CD14-positive monocyte (primary cell): ENCODE results near the gene RRBP1. TPM values are rescaled to one million over a fixed set of nuclear protein-coding genes. Genes with fewer than 3 reads are reported as not detected.
A peak's percentile ranks its signal among the peaks of the same experiment; 100 is the strongest.

ENCODE experiments used
- DNase-seq, 3 donors: peaks; one replicate each; pipeline ENCODE4 v3.0.0-alpha.2; 2011 to 2022
- H2AFZ ChIP-seq: 2 replicates; pipeline ENCODE4 v1.6.0; 2012; ENCODE audit warnings: mild to moderate bottlenecking, low read depth, low read length, inconsistent platforms; ENCODE audit not compliant: insufficient read depth, poor library complexity, severe bottlenecking
- H3K27ac ChIP-seq, 2 donors: 1 replicate in 1 of 2; 2 replicates in 1 of 2; pipeline ENCODE4 v1.5.1; 2012 to 2013; ENCODE audit warnings: low read length in 2 of 2, control low read depth in 1 of 2, inconsistent platforms in 1 of 2, low read depth in 1 of 2, mild to moderate bottlenecking in 1 of 2
- H3K27me3 ChIP-seq, 2 donors: one replicate each; pipeline versions ENCODE4 v1.6.0 to v1.6.1; 2011 to 2013; ENCODE audit warnings: low read length in 2 of 2; ENCODE audit not compliant: control insufficient read depth in 2 of 2, insufficient read depth in 2 of 2
- H3K36me3 ChIP-seq, 2 donors: replicated peaks in 1 of 2; 1 replicate in 1 of 2; 2 replicates in 1 of 2; pipeline versions ENCODE4 v1.5.1 to v1.6.1; 2012 to 2013; ENCODE audit warnings: low read length in 2 of 2, control low read depth in 1 of 2, inconsistent platforms in 1 of 2, mild to moderate bottlenecking in 1 of 2; ENCODE audit not compliant: insufficient read depth in 2 of 2, control insufficient read depth in 1 of 2
- H3K4me1 ChIP-seq, 2 donors: 1 replicate in 1 of 2; 2 replicates in 1 of 2; pipeline versions ENCODE4 v1.5.1 to v1.6.1; 2012 to 2013; ENCODE audit warnings: low read length in 2 of 2, control low read depth in 1 of 2, inconsistent platforms in 1 of 2, mild to moderate bottlenecking in 1 of 2, moderate library complexity in 1 of 2; ENCODE audit not compliant: insufficient read depth in 2 of 2, control insufficient read depth in 1 of 2
- H3K4me2 ChIP-seq: replicated peaks from 2 replicates; pipeline ENCODE3; 2012; ENCODE audit warnings: low read length, moderate library complexity, mild to moderate bottlenecking; ENCODE audit not compliant: poor library complexity, severe bottlenecking; ENCODE audit errors: extremely low read depth
- H3K4me3 ChIP-seq, 3 experiments: fragments of 200-600 bp in 1 of 3; sonication (generic) in 1 of 3; replicated peaks in 1 of 3; 1 replicate in 2 of 3; 2 replicates in 1 of 3; pipeline ENCODE4 v1.5.1; 2011 to 2013; ENCODE audit warnings: low read length in 3 of 3, mild to moderate bottlenecking in 3 of 3, control low read depth in 2 of 3, low read depth in 2 of 3, inconsistent platforms in 1 of 3, moderate library complexity in 1 of 3
- H3K79me2 ChIP-seq: 2 replicates; pipeline ENCODE4 v1.6.0; 2012; ENCODE audit warnings: mild to moderate bottlenecking, control low read depth, inconsistent platforms, low read length, moderate library complexity; ENCODE audit not compliant: insufficient read depth
- H3K9ac ChIP-seq: 2 replicates; pipeline ENCODE4 v1.6.0; 2017; ENCODE audit warnings: low read length, mild to moderate bottlenecking; ENCODE audit not compliant: insufficient read depth, poor library complexity, severe bottlenecking
- H3K9me3 ChIP-seq, 2 donors: replicated peaks in 1 of 2; 1 replicate in 1 of 2; 2 replicates in 1 of 2; pipeline versions ENCODE4 v1.5.1 to v1.6.1; 2012 to 2013; ENCODE audit warnings: low read length in 2 of 2, control low read depth in 1 of 2; ENCODE audit not compliant: control insufficient read depth in 1 of 2, insufficient read depth in 1 of 2
- H4K20me1 ChIP-seq: 2 replicates; pipeline ENCODE4 v1.6.0; 2012; ENCODE audit warnings: mild to moderate bottlenecking, low read length, control low read depth, moderate library complexity; ENCODE audit not compliant: insufficient read depth
- H3K27ac Mint-ChIP-seq, 7 donors: one replicate each; pipeline ENCODE4 v1.8.0; 2020; ENCODE audit warnings: mild to moderate bottlenecking in 7 of 7, mixed read lengths in 7 of 7, moderate library complexity in 6 of 7, inconsistent platforms in 2 of 7
- H3K27me3 Mint-ChIP-seq, 3 donors: one replicate each; pipeline ENCODE4 v1.8.0; 2021 to 2022; ENCODE audit warnings: low read depth in 3 of 3, mild to moderate bottlenecking in 3 of 3, mixed read lengths in 3 of 3, moderate library complexity in 3 of 3, inconsistent platforms in 1 of 3
- H3K36me3 Mint-ChIP-seq, 2 donors: one replicate each; pipeline ENCODE4 v1.8.0; 2020; ENCODE audit warnings: mixed read lengths in 2 of 2, inconsistent platforms in 1 of 2, mild to moderate bottlenecking in 1 of 2
- H3K4me1 Mint-ChIP-seq: one replicate; pipeline ENCODE4 v1.8.0; 2020; ENCODE audit warnings: mild to moderate bottlenecking, mixed read lengths
- H3K4me3 Mint-ChIP-seq, 2 donors: one replicate each; pipeline ENCODE4 v1.8.0; 2020; ENCODE audit warnings: mild to moderate bottlenecking in 2 of 2, mixed read lengths in 2 of 2, moderate library complexity in 1 of 2
- H3K9me3 Mint-ChIP-seq, 7 donors: one replicate each; pipeline ENCODE4 v1.8.0; 2020 to 2022; ENCODE audit warnings: mixed read lengths in 7 of 7, mild to moderate bottlenecking in 6 of 7, moderate library complexity in 6 of 7, inconsistent platforms in 2 of 7
- WGBS: methylation state at CpG from one replicate; pipeline ENCODE4 v1.1.5; 2013; ENCODE audit warnings: missing lambda C conversion rate; ENCODE audit not compliant: insufficient coverage; 5-methylcytosine and 5-hydroxymethylcytosine counted together
- intact Hi-C, 2 donors: fragments of 100-400 bp; cut with micrococcal nuclease; formaldehyde crosslinking; loops; one replicate each; pipeline versions ENCODE4 v1.15.0 to v1.15.1; 2023
- polyA plus RNA-seq, 3 donors: library from polyadenylated mRNA; depleted of rRNA in 1 of 3; unstranded in 2 of 3; stranded (reverse) in 1 of 3; fragments of 300-500 nt in 2 of 3; fragments of >200 nt in 1 of 3; fragmentation: Illumina TruSeq in 2 of 3; gene quantifications; 1 replicate in 2 of 3; 2 replicates in 1 of 3; pipeline ENCODE4 v1.2.3, GENCODE V29; 2012 to 2021
- TF ChIP-seq, protein P1 (sequence below): fragments of 200-600 bp; IDR thresholded peaks from one replicate; pipeline ENCODE4 v1.8.0; 2022; ENCODE audit warnings: antibody characterized with exemption, mild to moderate bottlenecking

The RRBP1 gene
- polyA plus RNA-seq, 3 donors: 4.7 to 22.2 (median 7.5) TPM

DNA sequence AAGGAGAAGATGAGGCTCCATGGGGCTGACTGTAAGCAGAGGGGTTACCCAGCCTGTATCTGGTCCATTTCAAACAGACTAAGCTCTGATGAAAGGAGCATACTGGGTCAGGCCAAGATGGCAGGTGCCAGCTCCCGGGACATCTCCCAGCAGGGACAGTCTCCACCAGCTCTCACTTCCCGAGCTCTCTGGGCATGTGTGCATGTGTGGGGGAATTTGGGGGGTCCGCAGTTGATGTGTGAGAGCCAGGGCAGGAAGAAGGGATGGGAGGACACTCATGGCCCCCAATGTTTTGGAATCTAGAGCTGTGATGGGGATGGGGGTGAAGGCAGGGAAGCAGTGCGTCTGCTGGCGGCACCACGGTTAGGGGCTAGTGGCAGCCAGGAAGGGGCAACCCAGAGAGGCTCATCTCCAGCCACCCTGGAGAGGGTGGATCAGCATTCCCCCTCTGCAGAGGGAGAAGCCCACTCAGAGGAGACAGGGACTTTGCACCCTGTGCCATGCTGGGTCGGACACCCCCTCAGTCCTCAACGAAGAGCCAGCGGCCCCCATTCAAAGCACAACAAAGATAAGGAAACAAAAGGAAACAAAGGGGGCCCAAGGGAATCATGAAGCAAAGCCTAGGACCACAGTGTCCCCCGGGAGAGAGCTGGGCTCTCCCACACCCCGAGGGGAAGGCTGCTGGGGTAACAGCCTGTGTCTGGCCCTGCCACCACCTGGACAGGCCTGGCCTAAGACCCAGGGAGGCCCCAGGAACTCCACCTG, 59.8 kb downstream of the RRBP1 start:
- Histone ChIP-seq H3K79me2 (no peaks in the 10 kb centered on the region), H3K27ac (no peak overlapping the region), H3K9me3 (no peaks in the 10 kb centered on the region), H3K4me1 (no peaks in the 10 kb centered on the region), H3K4me3 (no peak overlapping the region), H3K9ac (no peak overlapping the region), H3K36me3 (peaks cover 96 to 100% of the 10 kb centered on the region in 2 donors), H3K4me2 (no peak overlapping the region), H3K27me3 (no peaks in the 10 kb centered on the region), H2AFZ (no peak overlapping the region), H4K20me1 (no peaks in the 10 kb centered on the region)
- Mint-ChIP-seq H3K36me3 (peaks cover 82 to 98% of the 10 kb centered on the region in 2 donors), H3K4me3 (no peak overlapping the region), H3K4me1 (peaks cover 3% of the 10 kb centered on the region), H3K9me3 (no peaks in the 10 kb centered on the region), H3K27ac (peak overlapping the region in 6 of 7 donors; percentile 6 to 65 (median 57)), H3K27me3 (no peaks in the 10 kb centered on the region)
- TF ChIP-seq, protein P1, sequence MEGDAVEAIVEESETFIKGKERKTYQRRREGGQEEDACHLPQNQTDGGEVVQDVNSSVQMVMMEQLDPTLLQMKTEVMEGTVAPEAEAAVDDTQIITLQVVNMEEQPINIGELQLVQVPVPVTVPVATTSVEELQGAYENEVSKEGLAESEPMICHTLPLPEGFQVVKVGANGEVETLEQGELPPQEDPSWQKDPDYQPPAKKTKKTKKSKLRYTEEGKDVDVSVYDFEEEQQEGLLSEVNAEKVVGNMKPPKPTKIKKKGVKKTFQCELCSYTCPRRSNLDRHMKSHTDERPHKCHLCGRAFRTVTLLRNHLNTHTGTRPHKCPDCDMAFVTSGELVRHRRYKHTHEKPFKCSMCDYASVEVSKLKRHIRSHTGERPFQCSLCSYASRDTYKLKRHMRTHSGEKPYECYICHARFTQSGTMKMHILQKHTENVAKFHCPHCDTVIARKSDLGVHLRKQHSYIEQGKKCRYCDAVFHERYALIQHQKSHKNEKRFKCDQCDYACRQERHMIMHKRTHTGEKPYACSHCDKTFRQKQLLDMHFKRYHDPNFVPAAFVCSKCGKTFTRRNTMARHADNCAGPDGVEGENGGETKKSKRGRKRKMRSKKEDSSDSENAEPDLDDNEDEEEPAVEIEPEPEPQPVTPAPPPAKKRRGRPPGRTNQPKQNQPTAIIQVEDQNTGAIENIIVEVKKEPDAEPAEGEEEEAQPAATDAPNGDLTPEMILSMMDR: no peak
- 97% methylated on average over 11 of the region's 11 CpGs for WGBS
- intact Hi-C loops: no loop called here
- no peak for DNase-seq

GRCh38 chr20:17621229-17621968, 60.6 kb downstream of the RRBP1 start:
- H3K27ac ChIP-seq: no peak overlapping the region
- no peaks in the 10 kb centered on the region for H3K27me3 ChIP-seq
- no peaks in the 10 kb centered on the region for H3K4me1 ChIP-seq
- WGBS: 93% methylated on average over 14 of the region's 24 CpGs
- intact Hi-C loops: no loop called here
- H3K36me3 ChIP-seq: peaks cover 96 to 100% of the 10 kb centered on the region in 2 donors
- TF ChIP-seq, protein P1: no peak
- H3K4me3 Mint-ChIP-seq: no peak overlapping the region
- no peak overlapping the region for H2AFZ ChIP-seq
- no peaks in the 10 kb centered on the region for H3K9me3 Mint-ChIP-seq
- no peak overlapping the region for H3K4me2 ChIP-seq
- DNase-seq: no peak
- H3K27ac Mint-ChIP-seq: peak overlapping the region in 3 of 7 donors; percentile 53 to 63 (median 57)
- no peak overlapping the region for H3K4me3 ChIP-seq
- peaks cover 6% of the 10 kb centered on the region for H3K4me1 Mint-ChIP-seq
- no peaks in the 10 kb centered on the region for H3K79me2 ChIP-seq
- peaks cover 81 to 97% of the 10 kb centered on the region in 2 donors for H3K36me3 Mint-ChIP-seq
- H3K27me3 Mint-ChIP-seq: no peaks in the 10 kb centered on the region
- H3K9ac ChIP-seq: no peak overlapping the region
- no peaks in the 10 kb centered on the region for H3K9me3 ChIP-seq
- H4K20me1 ChIP-seq: no peaks in the 10 kb centered on the region
